ENCODE results near the gene FXYD2.
"Not testable (repeated sequence)": the region's sequence is repeated elsewhere in the genome, so short reads cannot be mapped to it uniquely, and the experiment has no call there.

The FXYD2 gene

DNA sequence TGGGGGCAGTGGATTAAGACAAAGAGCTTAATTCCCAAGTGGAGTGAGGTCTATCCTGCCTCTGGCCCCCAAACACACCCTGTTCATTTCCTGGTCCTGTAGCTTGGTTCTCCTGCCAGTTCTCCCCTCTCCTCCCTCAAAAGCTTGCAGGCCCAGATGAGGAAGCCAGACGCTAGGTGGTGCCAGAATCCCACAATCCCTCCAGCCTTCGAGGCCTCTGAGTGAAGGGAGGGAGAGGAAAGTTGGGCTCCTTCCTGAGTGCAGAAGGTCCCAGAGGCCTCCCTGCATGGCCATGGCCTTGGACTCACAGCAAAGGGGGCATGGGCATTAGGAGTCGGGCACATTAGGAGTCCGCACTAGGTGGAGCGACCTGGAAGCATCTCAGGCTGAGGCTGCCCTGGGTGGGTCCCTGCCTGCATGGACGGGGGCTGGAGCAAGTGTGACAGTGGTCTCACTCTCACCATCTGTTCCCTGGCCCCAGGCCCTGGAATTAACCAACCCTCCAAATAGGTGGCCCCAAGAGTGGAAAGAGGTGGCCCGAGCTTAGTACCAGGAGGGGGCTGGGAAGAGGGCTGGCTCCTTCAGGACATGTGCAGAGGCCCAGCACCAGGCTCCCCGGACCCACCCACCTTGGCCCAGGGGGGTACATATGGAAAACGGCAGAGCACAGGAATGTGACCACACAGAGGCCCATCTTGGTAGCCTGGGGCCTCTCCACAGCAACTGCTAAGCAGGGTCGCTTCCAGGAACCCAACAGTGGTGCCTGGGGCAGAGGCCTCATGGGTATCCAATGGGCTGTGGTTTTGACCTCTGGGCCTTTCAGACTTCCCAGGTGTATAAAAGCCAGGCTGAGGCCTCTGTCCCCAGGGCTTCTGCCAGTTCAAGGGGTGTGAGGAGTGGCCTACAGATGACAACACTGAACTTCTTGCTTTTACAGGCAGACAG lies 5.2 kb downstream of the FXYD2 start:
- DNase-seq = no peak

DNA sequence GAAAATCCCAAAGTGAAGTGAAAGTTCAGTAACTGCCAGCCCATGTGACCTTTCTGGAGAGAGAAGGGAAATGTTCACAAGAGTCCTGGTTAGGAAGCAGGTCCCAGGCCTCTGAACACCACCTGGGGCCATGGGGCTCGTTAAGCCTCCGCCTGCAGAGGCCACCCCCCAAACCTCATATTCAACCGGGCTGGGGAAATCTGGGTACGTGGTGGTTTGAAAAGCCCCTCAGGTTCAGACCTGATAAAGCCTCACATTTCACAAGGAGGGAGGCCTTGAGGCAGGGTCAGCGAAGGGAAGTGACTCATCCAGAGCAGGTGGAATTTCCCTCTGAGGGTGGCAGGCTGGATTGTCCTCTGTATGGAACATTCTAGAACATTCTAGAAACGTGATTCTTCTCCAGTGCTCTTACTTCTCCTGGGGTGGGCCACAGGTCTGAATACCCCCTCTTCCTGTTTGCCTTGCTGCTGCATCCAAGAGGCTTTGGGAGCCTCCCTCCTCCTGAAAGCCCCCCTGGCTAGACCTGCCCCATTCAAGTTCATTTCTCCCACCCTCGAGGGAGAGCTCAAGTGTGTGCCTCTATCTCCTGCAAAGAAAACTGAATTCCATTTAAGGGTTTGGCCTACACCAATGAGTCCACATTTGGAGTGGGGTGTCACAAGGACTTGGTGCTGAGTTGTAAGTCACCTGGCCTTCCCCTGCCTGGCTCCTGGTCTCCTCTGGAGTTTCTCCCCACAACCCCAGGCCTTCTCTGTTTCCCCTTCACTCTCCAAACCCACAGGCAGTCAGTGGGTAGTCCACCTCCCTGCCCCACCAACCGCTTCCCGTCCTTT lies 6.3 kb downstream of the FXYD2 start:
- no peak for DNase-seq

DNA sequence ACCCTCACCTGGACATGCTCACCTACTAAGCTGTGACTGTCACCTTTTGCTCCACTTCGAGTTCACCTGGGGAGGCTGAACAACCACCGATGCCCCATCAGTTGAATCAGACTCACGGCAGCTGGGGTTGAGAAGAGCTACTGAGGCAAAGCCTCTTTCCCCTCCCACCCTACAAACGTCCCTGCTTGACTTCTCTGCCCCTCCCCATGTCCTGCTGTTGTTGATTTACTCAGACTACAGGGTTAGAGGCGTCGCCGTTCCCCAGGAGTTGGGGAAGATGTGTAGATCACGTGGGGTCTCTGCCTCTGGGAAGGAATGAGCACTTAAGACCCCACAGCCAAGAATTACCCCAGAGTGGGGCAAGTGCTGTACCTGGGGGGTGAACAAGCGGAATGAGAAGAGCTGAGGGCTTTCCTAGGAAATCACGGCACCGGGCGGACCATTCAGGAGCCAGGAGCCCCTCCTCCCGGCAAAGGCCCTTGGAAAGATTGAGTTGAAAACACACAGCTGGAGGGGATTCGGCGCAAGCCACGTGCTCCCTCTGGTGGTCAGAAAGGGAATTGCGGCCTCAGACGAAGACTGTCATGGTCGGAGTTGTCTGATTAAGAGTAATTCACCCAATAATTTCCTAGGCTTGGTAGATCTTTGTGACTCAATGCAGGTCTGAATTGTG lies 7.0 kb downstream of the FXYD2 start:
- peak; percentile 17 for DNase-seq

DNA sequence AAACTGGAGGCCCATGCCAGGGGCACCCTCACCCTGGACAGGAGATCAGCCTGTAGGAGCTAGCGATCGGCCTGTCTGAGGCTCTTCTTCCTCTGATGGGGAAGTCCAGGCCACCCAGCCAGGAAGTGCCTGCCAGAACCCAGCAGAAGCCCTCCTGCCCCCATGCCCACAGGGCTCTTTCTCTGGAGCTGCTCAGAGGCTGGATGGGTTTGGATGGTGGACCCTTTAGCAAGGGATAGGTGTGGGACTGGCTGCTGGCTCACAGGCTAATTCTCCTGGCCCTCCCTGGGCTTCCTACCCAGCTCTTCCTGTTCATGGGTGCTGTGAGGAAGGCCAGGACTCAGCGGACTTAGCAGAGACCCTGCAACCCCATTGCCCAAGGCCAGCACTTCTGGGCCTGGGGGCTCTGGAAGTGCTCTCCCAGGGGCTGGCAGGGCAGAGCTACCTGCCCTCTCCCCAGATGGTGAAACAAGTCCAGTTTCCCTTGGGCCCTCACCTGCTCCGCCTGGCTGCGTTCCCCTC lies 7.6 kb downstream of the FXYD2 start:
- no peak for DNase-seq

DNA sequence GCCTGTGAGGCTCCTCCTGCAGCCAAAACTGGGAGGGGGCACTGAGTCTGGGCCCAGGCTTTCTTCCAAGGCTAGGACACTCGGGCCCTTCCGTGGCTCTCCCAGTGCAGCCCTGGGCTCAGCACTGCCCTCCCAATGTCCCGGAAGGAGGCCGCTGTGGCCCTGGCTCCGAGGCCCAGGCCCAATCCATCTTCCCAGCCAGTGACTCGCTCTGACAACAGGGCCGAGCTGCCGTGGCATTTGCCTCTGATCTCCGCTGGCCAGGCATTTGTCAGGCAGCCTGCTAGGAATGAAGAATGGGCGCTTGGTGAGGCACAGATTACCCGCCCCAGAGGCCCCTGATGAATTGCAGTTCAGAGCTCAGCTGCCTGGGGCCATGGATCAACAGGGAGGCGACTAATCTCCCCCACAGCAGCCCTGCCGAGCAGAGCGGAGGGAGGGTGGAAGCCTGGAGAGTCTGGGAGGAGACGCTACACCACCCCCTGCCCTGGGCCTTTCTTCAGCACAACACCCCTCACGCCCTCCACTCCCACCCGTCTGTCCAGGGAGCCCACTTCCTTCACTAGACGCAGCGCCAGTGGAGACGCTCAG lies 8.3 kb downstream of the FXYD2 start:
- DNase-seq = no peak

DNA sequence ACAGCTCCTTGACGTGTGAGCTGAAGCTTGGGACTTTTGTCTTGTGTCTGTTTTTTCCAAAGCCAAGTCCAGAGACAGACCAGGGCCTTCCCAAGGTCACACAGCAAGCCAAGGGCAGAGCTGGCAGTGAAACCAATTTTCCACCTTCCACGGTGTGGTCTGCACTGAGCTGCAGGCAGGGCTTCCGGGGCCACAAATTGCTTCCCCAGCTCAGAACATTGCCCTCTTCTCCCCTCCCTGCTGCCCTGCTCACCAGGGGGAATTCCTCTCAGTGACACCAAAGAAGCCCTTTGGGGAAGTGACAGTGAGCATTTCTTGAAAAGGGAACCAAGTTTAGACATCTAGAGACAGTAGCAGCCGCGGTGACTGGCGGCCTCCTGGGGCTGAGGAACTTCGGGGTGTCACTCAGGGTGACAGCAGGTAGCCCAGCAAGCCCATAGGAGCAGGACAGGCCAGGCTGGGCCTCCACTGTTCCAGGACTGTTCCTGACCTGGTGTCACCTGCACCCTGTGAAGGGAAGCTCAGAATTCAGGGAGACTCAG lies 9.2 kb downstream of the FXYD2 start:
- no peak for DNase-seq

DNA sequence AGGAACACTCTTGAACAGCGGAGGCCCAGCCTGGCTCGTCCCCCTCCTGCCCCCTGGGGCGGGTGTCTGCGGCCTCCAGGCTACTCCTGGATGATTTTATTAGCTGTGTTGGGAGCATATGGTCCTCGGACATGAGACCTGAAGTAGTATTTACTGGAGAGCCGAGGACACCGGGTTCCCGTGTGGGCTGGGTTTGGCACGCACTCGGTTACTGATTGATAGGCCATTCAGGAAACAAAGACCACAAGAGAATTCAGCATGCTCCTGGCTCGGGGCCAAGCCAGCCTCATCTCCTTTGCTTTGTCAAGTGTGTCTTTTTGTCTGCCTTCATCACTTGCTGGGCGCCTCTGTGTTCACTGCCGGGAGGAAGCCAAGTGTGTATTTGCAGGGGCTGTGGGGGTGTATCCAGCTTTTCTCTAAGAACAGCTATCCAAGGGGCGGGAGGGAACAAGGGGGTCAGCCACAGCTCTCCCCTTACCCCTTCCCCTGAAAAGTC lies 9.7 kb downstream of the FXYD2 start:
- DNase-seq = no peak

DNA sequence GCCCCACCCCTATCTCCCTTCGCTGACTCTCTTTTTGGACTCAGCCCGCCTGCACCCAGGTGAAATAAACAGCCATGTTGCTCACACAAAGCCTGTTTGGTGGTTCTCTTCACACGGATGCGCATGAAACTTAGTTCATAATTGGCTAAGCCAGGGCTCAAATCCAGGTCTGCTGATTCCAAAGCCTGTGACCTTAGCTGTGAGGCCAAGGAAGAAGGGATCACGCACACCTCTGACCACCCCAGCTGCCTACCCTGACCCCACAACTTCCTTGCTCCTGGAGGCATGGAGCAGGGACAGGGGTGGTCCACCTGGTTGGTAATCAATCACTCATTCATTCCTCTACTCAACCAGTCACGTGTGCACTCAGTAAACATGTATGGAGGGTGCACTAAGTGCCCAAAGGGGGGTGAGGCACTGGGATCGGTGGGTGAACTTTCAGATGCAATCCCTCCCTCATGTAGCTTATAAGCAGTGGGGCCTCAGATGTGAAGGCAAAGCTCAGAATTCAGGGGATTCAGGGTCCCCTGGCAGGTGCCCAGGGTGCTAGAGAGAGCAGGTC lies 10.3 kb downstream of the FXYD2 start:
- no peak for DNase-seq

DNA sequence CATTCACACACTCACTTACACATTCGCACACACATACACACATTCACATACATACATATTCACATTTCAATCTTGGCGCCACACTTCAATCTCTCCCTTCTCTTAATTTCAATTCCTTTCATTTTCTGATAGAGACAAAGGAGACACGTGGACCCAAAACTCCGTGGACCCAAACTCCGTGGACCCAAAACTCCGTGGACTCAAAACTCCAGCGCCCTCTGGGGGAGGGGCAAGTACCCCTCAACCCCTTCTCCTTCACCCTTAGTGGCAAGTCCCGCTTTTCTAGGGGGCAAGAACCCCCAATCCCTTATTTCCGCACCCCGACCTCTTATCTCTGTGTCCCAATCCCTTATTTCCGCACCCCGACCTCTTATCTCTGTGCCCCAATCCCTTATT lies 14.5 kb downstream of the FXYD2 start:
- not testable (repeated sequence) for DNase-seq

DNA sequence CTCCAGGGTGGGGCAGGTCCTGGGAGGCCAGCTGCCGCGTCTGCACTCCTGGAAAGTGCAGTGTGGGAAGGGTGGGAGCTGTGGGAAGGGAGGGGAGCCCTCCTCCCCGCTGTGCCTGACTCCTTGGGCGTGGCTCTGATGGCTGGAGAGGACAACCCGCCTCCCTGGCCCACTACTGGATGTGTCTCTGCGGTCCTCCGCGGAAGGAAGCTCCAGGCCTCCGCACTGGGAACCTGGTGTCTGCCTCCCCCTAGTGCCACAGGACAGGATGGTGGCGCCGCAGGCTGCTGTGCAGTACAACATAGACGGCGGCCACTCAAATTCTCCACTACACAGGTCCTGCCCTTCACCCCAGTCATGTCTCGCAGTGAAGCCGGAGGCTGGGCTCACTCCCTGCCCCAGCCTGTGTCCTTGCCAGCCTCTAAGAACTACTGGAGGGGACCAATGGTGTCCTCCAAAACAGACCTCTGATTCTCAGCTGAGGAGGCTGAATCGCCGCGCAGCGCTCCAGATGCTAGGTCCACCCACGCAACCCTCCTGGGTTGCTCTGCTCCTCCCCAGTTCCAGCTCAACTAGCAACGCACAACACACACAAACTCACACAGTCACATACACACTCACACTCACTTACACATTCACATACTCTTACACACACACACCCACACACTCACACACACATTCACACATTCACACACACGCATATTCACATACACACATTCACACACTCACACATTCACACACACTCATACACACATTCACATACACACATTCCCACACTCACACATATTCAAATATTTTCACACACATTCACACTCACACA lies 15.1 kb downstream of the FXYD2 start:
- DNase-seq = no peak

DNA sequence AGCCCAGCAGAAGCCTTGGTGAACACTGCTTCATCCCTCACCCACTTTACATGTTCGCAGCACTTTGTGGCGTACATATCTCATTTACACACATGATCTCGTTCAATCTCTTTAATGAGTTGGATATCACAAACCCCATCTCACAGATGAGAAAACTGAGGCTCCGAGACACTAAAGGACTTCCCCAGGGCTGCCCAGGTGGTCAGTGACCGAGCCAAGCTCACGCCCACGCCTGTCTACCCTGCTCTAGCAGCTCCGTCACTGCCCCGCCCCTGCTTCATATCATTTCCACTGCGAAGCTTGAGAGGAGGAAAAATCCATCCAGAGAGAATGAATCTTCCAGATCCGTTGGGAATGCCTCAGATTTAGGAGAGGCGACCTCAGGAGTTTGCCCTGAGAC lies 15.8 kb downstream of the FXYD2 start:
- no peak for DNase-seq

DNA sequence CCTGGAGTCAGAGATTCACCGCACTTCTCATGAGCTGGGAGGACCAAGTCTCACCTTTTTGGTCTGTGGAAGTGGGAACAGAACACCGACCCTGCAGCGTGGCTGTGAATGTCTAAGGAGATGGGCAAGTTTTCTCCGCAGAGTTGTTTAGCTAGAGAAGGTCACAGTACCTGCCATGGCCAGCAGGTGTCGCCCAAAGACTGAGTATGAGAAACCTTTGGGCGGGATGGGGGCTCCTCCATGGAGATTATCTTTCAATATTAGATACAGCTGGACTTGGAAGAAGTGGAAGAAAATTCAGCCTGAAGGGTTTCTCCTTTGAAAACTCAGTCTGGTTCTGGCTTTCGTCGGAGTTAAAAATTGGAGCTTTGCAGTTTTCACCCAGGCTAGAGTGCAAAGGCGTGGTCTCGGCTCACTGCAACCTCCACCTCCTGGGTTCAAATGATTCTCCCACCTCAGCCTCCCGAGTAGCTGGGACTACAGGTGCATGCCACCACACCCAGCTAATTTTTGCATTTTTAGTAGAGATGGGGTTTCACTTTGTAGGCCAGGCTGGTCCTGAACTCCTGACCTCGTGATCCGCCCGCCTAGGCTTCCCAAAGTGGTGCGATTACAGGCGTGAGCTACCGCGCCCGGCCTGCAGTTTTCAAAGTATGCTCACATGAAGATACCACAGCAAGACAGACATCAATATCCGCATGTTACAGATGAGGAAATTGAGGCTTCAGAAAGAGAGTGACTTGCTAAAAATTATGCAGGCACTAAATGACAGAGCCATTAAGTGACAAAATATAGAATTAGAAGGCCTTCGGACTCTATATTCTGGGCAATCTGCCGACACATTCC lies 16.8 kb downstream of the FXYD2 start:
- no peak for DNase-seq

DNA sequence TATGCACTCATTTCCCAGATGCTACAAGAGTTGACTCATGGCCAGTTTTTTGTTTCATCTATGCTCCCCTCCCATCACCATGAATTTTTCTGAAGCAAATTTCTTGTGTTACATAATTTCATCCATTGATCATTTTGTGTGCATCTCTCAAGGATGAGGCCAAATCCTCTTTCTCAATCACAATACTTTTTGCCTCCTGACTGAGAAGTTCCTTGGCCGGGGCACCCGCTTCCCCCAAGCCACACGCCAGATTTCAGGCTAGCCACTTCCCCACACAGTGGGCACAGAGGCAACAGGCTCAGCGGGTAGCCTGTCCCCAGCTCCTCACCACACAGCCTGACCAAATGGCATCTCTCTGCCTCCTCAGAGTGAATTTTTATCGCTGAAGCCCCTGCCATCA lies 17.7 kb downstream of the FXYD2 start:
- DNase-seq = no peak

DNA sequence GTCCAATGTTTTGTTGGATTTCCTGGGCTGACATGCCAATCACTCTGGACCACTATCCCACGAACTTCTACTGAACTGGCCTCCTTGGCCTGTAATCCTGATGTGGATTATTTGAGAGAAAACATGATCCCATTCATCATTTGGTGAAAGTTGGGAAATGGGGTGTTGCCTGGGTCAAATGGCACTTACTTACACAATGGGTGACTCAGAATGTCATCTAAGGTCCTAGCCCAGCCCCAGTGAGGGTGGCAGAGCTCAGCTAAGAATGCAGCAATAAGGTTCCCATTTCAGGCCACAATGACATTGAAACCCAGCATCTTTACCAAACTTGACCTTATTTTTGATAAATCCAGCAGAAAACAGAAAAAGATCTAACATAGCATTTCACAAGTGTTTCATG lies 19.5 kb downstream of the FXYD2 start:
- no peak for DNase-seq

DNA sequence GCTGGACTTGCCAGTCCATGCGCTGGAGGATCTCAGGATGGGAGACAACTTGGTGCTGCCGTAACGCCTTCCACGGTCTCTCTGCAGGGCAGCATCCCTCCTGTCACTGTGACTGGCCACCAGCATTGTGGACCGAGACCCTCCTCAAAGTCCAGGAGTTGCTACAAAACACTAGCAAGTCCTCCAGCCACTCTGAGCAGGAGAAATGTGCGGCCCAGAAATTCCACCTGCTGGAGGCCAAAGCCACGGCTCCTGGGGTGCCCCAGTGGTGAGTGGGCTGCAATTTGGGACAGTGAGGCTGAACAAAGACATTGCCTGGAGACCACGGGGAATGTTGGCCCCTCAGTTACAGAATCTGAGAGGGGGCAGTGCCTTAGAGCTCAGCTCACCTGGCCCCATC lies 20.6 kb downstream of the FXYD2 start:
- DNase-seq = no peak

DNA sequence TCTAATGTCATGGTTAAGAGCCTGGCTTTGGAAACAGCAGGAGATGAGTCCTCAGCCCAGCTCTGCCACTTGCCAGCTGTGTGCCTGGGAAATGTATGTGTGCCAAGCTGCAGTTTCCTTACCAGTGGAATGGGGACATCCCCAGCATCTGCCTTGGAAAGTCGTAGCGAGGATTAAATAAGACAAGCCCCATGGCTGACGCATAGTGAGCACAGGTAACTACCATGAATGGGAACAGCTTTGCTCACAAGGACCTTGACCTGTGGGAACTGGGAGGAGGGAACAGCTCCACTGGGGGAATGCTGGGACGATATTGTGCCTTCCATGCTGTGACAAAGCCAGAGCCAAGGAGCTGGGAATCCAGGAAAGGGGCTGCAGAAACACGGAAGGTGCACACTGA lies 24.9 kb downstream of the FXYD2 start:
- no peak for DNase-seq

DNA sequence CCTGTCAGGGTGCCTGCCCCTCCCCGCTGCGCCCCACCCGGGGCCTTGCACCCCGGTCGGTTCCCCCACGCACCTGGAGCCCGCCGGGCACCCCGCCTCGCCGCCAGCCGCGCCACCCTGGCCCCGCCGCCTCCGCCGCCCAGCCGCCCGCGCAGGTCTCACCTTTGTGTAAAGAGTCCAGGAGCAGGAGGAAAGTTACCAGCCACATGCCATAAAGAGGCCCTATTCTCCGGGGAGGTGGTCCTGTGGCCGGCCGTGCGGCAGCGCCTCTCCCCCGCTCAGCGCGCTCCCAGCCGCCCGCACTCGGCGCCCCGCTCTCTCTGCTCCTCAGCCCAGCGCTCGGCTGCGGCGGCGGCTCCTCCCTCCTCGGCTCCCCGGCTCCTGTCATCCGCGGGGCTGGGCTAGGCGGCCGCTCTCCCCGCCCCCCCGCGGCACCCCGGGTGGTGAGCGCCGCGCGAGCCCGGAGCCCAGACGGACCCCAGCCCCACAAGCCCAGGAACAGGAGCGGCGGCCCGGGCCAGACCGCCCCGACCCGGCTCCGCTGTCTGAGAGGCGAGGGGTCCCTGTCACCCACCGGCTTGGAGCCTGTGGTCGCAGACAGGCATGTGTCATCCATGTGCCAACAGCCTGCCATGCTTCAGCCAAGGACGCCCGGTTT lies 27.5 kb downstream of the FXYD2 start, which contains the start of gene DSCAML1:
Gene DSCAML1 (minus strand): TSS at position 345 of the 658 bp plus-strand sequence. CDS start 137 bp downstream, at position 208.
- DNase-seq = no peak

DNA sequence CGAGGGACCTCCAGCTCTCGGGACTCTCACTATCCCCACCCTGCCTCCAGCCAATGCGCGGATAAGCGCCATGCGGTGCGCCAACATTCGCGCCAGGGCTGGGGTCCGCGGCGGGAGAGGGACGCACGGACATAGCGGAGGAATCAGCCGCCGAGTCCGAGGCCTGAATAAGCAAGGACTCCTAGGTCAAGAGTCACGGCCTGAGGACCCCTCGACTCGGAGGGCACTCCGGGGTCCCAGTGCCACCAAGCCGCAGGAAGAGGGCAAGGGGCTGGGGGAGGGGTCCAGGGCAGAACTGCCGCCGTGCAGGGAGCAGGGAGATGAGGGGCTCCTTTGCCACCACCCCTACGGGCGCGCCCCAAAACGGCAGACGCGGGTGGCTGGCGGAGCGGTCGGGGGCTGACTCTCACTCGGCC lies 28.1 kb downstream of the FXYD2 start:
- no peak for DNase-seq

Measured in T1000 (cell line).